ENCODE results near the gene JAK1. TPM values are rescaled to one million over a fixed set of nuclear protein-coding genes. Genes with fewer than 3 reads are reported as not detected.

Gene JAK1
- total and polyA plus RNA-seq, 8 donors, result 15.5 to 89.8 (median 50.7) TPM

- TF ChIP-seq, protein P1, sequence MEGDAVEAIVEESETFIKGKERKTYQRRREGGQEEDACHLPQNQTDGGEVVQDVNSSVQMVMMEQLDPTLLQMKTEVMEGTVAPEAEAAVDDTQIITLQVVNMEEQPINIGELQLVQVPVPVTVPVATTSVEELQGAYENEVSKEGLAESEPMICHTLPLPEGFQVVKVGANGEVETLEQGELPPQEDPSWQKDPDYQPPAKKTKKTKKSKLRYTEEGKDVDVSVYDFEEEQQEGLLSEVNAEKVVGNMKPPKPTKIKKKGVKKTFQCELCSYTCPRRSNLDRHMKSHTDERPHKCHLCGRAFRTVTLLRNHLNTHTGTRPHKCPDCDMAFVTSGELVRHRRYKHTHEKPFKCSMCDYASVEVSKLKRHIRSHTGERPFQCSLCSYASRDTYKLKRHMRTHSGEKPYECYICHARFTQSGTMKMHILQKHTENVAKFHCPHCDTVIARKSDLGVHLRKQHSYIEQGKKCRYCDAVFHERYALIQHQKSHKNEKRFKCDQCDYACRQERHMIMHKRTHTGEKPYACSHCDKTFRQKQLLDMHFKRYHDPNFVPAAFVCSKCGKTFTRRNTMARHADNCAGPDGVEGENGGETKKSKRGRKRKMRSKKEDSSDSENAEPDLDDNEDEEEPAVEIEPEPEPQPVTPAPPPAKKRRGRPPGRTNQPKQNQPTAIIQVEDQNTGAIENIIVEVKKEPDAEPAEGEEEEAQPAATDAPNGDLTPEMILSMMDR (IDR thresholded peaks at IDR 0.05), result no peak
- 79 to 85% methylated on average over 1 of the region's 1 CpG for WGBS, 2 donors
- Histone ChIP-seq H3K27me3 (no peaks in the 10 kb centered on the region), H3K27ac (no peak overlapping the region), H3K4me3 (no peak overlapping the region), H3K4me1 (no peaks in the 10 kb centered on the region), H3K9me3 (no peaks in the 10 kb centered on the region), H3K36me3 (no peaks in the 10 kb centered on the region)
- intact Hi-C loops (cut with DNase I), result no loop called here
- ATAC-seq (no peak), DNase-seq (no peak), FAIRE-seq (no peak)
These were observed 42.8 kb upstream of the JAK1 start for GRCh38 chr1:65009176-65009575.

- no peaks in the 10 kb centered on the region for H3K27me3 ChIP-seq
- no peak overlapping the region for H3K27ac ChIP-seq
- intact Hi-C loops (cut with DNase I), result no loop called here
- peaks cover 3 to 4% (median 4%) of the 10 kb centered on the region in 3 donors for H3K4me1 ChIP-seq
- no peaks in the 10 kb centered on the region for H3K36me3 ChIP-seq
- TF ChIP-seq, protein P1 (IDR thresholded peaks at IDR 0.05), result no peak
- no peaks in the 10 kb centered on the region for H3K9me3 ChIP-seq
- 92 to 95% methylated on average over 2 of the region's 2 CpGs for WGBS, 2 donors
- no peak for ATAC-seq
- no peak for FAIRE-seq
- H3K4me3 ChIP-seq, result no peak overlapping the region
- no peak for DNase-seq
These were observed 40.5 kb upstream of the JAK1 start for GRCh38 chr1:65006806-65007205.

DNA sequence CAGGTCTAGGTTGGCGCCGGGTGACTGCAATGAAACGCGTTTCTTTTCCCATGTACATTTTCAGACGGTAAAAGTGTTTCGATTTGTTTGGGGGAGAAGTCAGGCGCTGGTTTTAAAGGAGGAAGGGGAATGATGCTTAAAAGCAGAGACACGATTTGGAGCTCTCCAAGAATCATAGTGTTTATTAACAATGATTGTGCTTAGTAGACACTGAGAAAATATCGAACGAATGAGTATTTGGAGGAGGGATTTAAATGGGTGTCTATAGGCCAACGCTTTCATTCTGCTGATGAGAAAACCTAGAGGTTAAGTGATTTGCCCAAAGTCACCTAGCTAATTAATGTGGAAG lies 36.9 kb upstream of the JAK1 start:
- peak overlapping the region; percentile 44 to 56 (median 50) for H3K4me3 ChIP-seq
- H3K27me3 ChIP-seq, result no peaks in the 10 kb centered on the region
- no peaks in the 10 kb centered on the region for H3K9me3 ChIP-seq
- no peak for DNase-seq
- H3K27ac ChIP-seq, result peak overlapping the region; percentile 71 to 94 (median 86)
- FAIRE-seq, result no peak
- ATAC-seq, result peak in 2 of 4 donors; percentile 6 to 18
- H3K36me3 ChIP-seq, result no peaks in the 10 kb centered on the region
- WGBS, 2 donors, result 7 to 12% methylated on average over 11 of the region's 11 CpGs
- TF ChIP-seq, protein P1 (IDR thresholded peaks at IDR 0.05), result no peak
- peaks cover 3 to 4% (median 4%) of the 10 kb centered on the region in 3 donors for H3K4me1 ChIP-seq
- intact Hi-C loops (cut with DNase I), result no loop called here

GRCh38 chr1:65002508-65003315 lies 36.4 kb upstream of the JAK1 start:
- Histone ChIP-seq H3K27me3 (no peaks in the 10 kb centered on the region), H3K27ac (peak overlapping the region; percentile 71 to 94 (median 86)), H3K4me1 (peaks cover 3 to 4% (median 4%) of the 10 kb centered on the region in 3 donors), H3K9me3 (no peaks in the 10 kb centered on the region), H3K36me3 (no peaks in the 10 kb centered on the region), H3K4me3 (peak overlapping the region; percentile 44 to 56 (median 50))
- ATAC-seq, result peak; percentile 87 to 93 (median 90)
- intact Hi-C loops (cut with DNase I), result no loop called here
- FAIRE-seq, result no peak
- peak; percentile 71 to 91 (median 82) for DNase-seq
- WGBS, 2 donors, result 1% methylated on average over 72 of the region's 72 CpGs
- TF ChIP-seq, protein P1 (IDR thresholded peaks at IDR 0.05), result no peak

DNA sequence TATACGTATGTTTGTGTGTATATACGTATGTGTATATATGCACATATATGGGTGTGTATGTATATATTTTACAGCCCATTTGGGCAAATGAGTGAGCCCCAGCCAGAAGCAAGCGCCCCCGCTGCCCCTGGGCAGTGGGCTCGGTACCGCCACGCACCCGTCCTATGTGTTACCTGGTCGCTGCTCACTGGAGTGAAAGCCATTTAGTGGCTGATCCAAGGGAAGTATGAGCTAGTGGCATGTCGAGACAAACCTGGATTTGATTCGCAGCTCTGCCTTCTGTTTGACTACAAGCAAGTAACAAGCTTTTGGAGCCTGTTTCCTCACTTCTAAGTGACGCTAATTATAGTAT lies 35.8 kb upstream of the JAK1 start:
- WGBS, 2 donors, result 66% methylated on average over 12 of the region's 12 CpGs
- no peaks in the 10 kb centered on the region for H3K9me3 ChIP-seq
- intact Hi-C loops (cut with DNase I), result no loop called here
- H3K4me3 ChIP-seq, result peak overlapping the region; percentile 44 to 56 (median 50)
- FAIRE-seq (no peak), DNase-seq (no peak), ATAC-seq (no peak)
- no peaks in the 10 kb centered on the region for H3K27me3 ChIP-seq
- TF ChIP-seq, protein P1 (IDR thresholded peaks at IDR 0.05), result no peak
- H3K27ac ChIP-seq, result peak overlapping the region; percentile 71 to 94 (median 86)
- no peaks in the 10 kb centered on the region for H3K36me3 ChIP-seq
- peaks cover 3 to 7% (median 7%) of the 10 kb centered on the region in 3 donors for H3K4me1 ChIP-seq

Measured in pancreas (tissue), 10 donors.